GM12878 (cell line): ENCODE data around the gene OSCP1. TPM values are rescaled to one million over a fixed set of nuclear protein-coding genes. Genes with fewer than 3 reads are reported as not detected.
A peak's percentile ranks its signal among the peaks of the same experiment; 100 is the strongest.

ENCODE experiments used
- ATAC-seq: fragments of 200-7000 bp; cut with Tn5 transposase; 3 replicates; pipeline ENCODE4 v1.9.1; 2020; ENCODE audit warnings: mild to moderate bottlenecking, moderate library complexity
- Bru-seq: library from RNA; stranded (reverse); fragments of 400-500 nt; gene quantifications from one replicate; lab custom pipeline; 2021; lab: Mats Ljungman, UMichigan
- BruChase-seq, 2 experiments: library from RNA; stranded (reverse); fragments of 400-500 nt; gene quantifications; one replicate each; lab custom pipeline; 2021; lab: Mats Ljungman, UMichigan
- BruUV-seq: library from RNA; stranded (reverse); fragments of 400-500 nt; replicated peaks from 2 replicates; lab custom pipeline; 2021; lab: Mats Ljungman, UMichigan
- CTCF ChIA-PET: fragments of 300-600 bp; sonication (Branson Sonifier 250); formaldehyde crosslinking; extraction: SDS; loops from one replicate; lab custom pipeline; 2021; ENCODE audit warnings: inconsistent platforms; lab: Yijun Ruan, JAX
- POLR2A ChIA-PET: fragments of 350-600 bp; formaldehyde crosslinking; extraction: SDS; loops from one replicate; lab custom pipeline; 2021; ENCODE audit warnings: inconsistent platforms; lab: Charles Lee
- RAD21 ChIA-PET: fragments of 300-600 bp; sonication (Branson Sonifier 250); formaldehyde crosslinking; loops from one replicate; lab custom pipeline; 2023; ENCODE audit warnings: antibody characterized with exemption; ENCODE audit not compliant: unreplicated experiment; lab: Charles Lee
- SMC1A ChIA-PET: fragments of 300-600 bp; sonication (Branson Sonifier 250); formaldehyde crosslinking; loops from one replicate; lab custom pipeline; 2023; ENCODE audit not compliant: unreplicated experiment, uncharacterized antibody; lab: Charles Lee
- DNase-seq: peaks from one replicate; pipeline ENCODE4 v3.0.0-alpha.2; 2011; ENCODE audit warnings: low read depth, low spot score
- FAIRE-seq: peaks from 3 replicates; lab custom pipeline; 2011; peaks lifted over from hg19 to GRCh38; lab: Jason Lieb, UNC
- H2AFZ ChIP-seq: 2 replicates; pipeline ENCODE4 v1.6.0; 2011; ENCODE audit warnings: low read depth, low read length, control low read depth; ENCODE audit not compliant: control insufficient read depth
- H3K27ac ChIP-seq: 2 replicates; pipeline ENCODE4 v1.5.1; 2011; ENCODE audit warnings: control low read depth; ENCODE audit not compliant: control insufficient read depth, insufficient read depth
- H3K27me3 ChIP-seq, 2 experiments: replicated peaks in 1 of 2; 2 replicates each; pipeline versions ENCODE4 v1.6.0 to v1.6.1; 2011; ENCODE audit warnings: low read length in 1 of 2; ENCODE audit not compliant: control insufficient read depth in 2 of 2, insufficient read depth in 2 of 2
- H3K36me3 ChIP-seq, 2 experiments: 2 replicates each; pipeline ENCODE4 v1.5.1; 2011; ENCODE audit warnings: low read length in 1 of 2; ENCODE audit not compliant: control insufficient read depth in 2 of 2, insufficient read depth in 2 of 2
- H3K4me1 ChIP-seq: 2 replicates; pipeline ENCODE4 v1.6.1; 2011; ENCODE audit warnings: mild to moderate bottlenecking, low read length, moderate library complexity, mixed read lengths; ENCODE audit not compliant: control insufficient read depth, insufficient read depth
- H3K4me2 ChIP-seq: 2 replicates; pipeline ENCODE4 v1.6.0; 2011; ENCODE audit warnings: control low read depth; ENCODE audit not compliant: control insufficient read depth, insufficient read depth
- H3K4me3 ChIP-seq: fragments of 200-600 bp; sonication (generic); 2 replicates; pipeline ENCODE4 v1.5.1; 2016
- H3K79me2 ChIP-seq: 2 replicates; pipeline ENCODE4 v1.6.0; 2011; ENCODE audit warnings: low read length; ENCODE audit not compliant: control insufficient read depth, insufficient read depth
- H3K9ac ChIP-seq: 2 replicates; pipeline ENCODE4 v1.8.0; 2011; ENCODE audit warnings: low read length, control low read depth, mixed read lengths; ENCODE audit not compliant: control insufficient read depth, insufficient read depth
- H3K9me3 ChIP-seq: replicated peaks from 3 replicates; pipeline ENCODE4 v1.5.1; 2011; ENCODE audit warnings: mild to moderate bottlenecking, low read length; ENCODE audit not compliant: control insufficient read depth, insufficient read depth
- H4K20me1 ChIP-seq: 2 replicates; pipeline ENCODE4 v1.6.0; 2011; ENCODE audit not compliant: control insufficient read depth, insufficient read depth
- ATF7 ChIP-seq: fragments of 450-650 bp; IDR thresholded peaks from 2 replicates; pipeline ENCODE4 v1.6.1; 2016; ENCODE audit warnings: low read depth, mild to moderate bottlenecking
- BMI1 ChIP-seq: fragments of 450-650 bp; IDR thresholded peaks from 2 replicates; pipeline ENCODE4 v1.6.1; 2016; ENCODE audit warnings: mild to moderate bottlenecking, moderate library complexity, borderline replicate concordance
- CBFB ChIP-seq: IDR thresholded peaks from 2 replicates; pipeline ENCODE4 v1.6.1; 2016; ENCODE audit warnings: antibody characterized with exemption, low read depth
- CREM ChIP-seq: IDR thresholded peaks from 2 replicates; pipeline ENCODE4 v1.6.1; 2014; ENCODE audit warnings: antibody characterized with exemption, low read depth
- DPF2 ChIP-seq: fragments of 450-650 bp; IDR thresholded peaks from 2 replicates; pipeline ENCODE4 v1.6.1; 2017; ENCODE audit warnings: mild to moderate bottlenecking
- EED ChIP-seq: sonication (generic); IDR thresholded peaks from 2 replicates; pipeline ENCODE4 v1.6.1; 2016; ENCODE audit warnings: antibody characterized with exemption, low read depth
- ELK1 ChIP-seq: IDR thresholded peaks from 2 replicates; pipeline ENCODE4 v1.6.1; 2012; ENCODE audit warnings: low read depth, low read length, improper control_type of control experiment
- HCFC1 ChIP-seq: fragments of 150-350 bp; IDR thresholded peaks from 2 replicates; pipeline ENCODE4 v1.6.1; 2014; ENCODE audit warnings: low read length
- LARP7 ChIP-seq: fragments of 450-650 bp; IDR thresholded peaks from 2 replicates; pipeline ENCODE4 v1.6.1; 2017; ENCODE audit warnings: mild to moderate bottlenecking
- MAX ChIP-seq: IDR thresholded peaks from 2 replicates; pipeline ENCODE4 v1.6.1; 2012; ENCODE audit warnings: low read depth, low read length, improper control_type of control experiment
- POU2F2 ChIP-seq: IDR thresholded peaks from 3 replicates; pipeline ENCODE4 v1.6.1; 2011; ENCODE audit warnings: low read depth, mild to moderate bottlenecking, low read length, borderline replicate concordance
- SIN3A ChIP-seq: IDR thresholded peaks from 2 replicates; pipeline ENCODE4 v1.6.1; 2012; ENCODE audit warnings: low read depth, low read length, improper control_type of control experiment
- STAT1 ChIP-seq: fragments of 450-650 bp; conservative IDR thresholded peaks from 2 replicates; pipeline ENCODE4 v1.6.1; 2014; ENCODE audit warnings: antibody characterized with exemption, mild to moderate bottlenecking
- YY1 ChIP-seq: IDR thresholded peaks from 2 replicates; pipeline ENCODE4 v1.6.1; 2011; ENCODE audit warnings: low read depth, mild to moderate bottlenecking, low read length
- ZBED1 ChIP-seq: IDR thresholded peaks from 2 replicates; pipeline ENCODE4 v1.6.1; 2016; ENCODE audit warnings: borderline replicate concordance
- WGBS: methylation state at CpG from one replicate; pipeline ENCODE4 v1.1.6; 2016; ENCODE audit warnings: low lambda C conversion rate; ENCODE audit not compliant: insufficient replicate concordance, insufficient coverage; ENCODE audit errors: missing lambda C conversion rate; 5-methylcytosine and 5-hydroxymethylcytosine counted together
- in situ Hi-C: fragments of 300-500 bp; cut with MboI; formaldehyde crosslinking; loops from 9 replicates; pipeline ENCODE4 v1.14.3; 2018; ENCODE audit warnings: mixed read lengths
- intact Hi-C: fragments of 100-400 bp; cut with micrococcal nuclease; formaldehyde crosslinking; loops from one replicate; pipeline ENCODE4 v1.14.2; 2022; ENCODE audit not compliant: unreplicated experiment
- long read RNA-seq, 2 experiments: library from polyadenylated mRNA; unstranded; transcript quantifications; one replicate each; pipeline ENCODE4 v2.0.0, GENCODE V29; 2019 to 2020
- polyA minus RNA-seq, 3 experiments: library from RNA; depleted of rRNA, polyadenylated mRNA; stranded (reverse); fragments of >200 nt; gene quantifications; 2 replicates each; pipeline ENCODE4 v1.2.3, GENCODE V29; 2011
- polyA plus RNA-seq, 11 experiments: library from polyadenylated mRNA; depleted of rRNA in 4 of 11; unstranded in 6 of 11; stranded (reverse) in 5 of 11; fragments of >200 nt; fragmentation: Nextera tagmentation in 4 of 11; fragmentation: Illumina TruSeq in 1 of 11; extraction: Ambion mirVana in 4 of 11; extraction: Trizol in 1 of 11; gene quantifications; 1 replicate in 1 of 11; 2 replicates in 10 of 11; pipeline versions ENCODE4 v1.2.1 to v1.2.3, GENCODE V29; 2011 to 2016; ENCODE audit warnings: inconsistent platforms in 2 of 11, missing spikeins in 2 of 11, low read depth in 1 of 11
- total RNA-seq, 4 experiments: library from RNA; depleted of rRNA in 3 of 4; stranded (reverse); fragments of >200 nt in 3 of 4; fragmentation: Illumina TruSeq in 1 of 4; extraction: Trizol in 1 of 4; gene quantifications; 2 replicates each; pipeline versions ENCODE4 v1.2.1 to v1.2.3, GENCODE V29; 2013 to 2021

OSCP1 gene
- 0.76 and 2.5 TPM in 2 replicates for total RNA-seq (2013; cell fraction: nucleolus; rRNA removed)
- total RNA-seq (2014; rRNA removed) (1.9 and 2.8 TPM in 2 replicates), total RNA-seq (2014; rRNA removed; fragmentation: Illumina TruSeq; extraction: Trizol) (1.7 and 2.2 TPM in 2 replicates), total RNA-seq (2021) (1.5 and 3.1 TPM in 2 replicates), polyA plus RNA-seq (2011; rRNA removed) (1.9 and 3.0 TPM in 2 replicates), polyA plus RNA-seq (2014; fragmentation: Illumina TruSeq; extraction: Trizol) (1.8 and 1.9 TPM in 2 replicates), polyA plus RNA-seq (2014; fragmentation: Nextera tagmentation; extraction: Ambion mirVana) (1 to 10 TPM; 5.5 to 5.9 TPM), polyA plus RNA-seq (2014; rRNA removed) (3.0 and 4.4 TPM in 2 replicates), polyA plus RNA-seq (2016; fragmentation: Nextera tagmentation; extraction: Ambion mirVana) (1 to 10 TPM; 3.3 to 4.1 TPM), polyA minus RNA-seq (2011; rRNA and poly(A)+ RNA removed) (1.2 and 2.9 TPM in 2 replicates), Bru-seq, nascent RNA (percentile 34 among the genes with signal in this experiment), BruChase-seq, experiment 1, labeled RNA remaining after a 6-hour chase (percentile 27 among the genes with signal in this experiment), BruChase-seq, experiment 2, labeled RNA remaining after a 2-hour chase (percentile 30 among the genes with signal in this experiment)
- polyA plus RNA-seq (2011; ENCODE audit: low read depth) = 2.8 TPM
- 1.3 and 1.5 TPM in 2 replicates for polyA plus RNA-seq (2011; cell fraction: cytosol; rRNA removed)
- 0.75 and 1.5 TPM in 2 replicates for polyA plus RNA-seq (2011; cell fraction: nucleus; rRNA removed)
- 1.9 and 2.3 TPM in 2 replicates for polyA plus RNA-seq (2012)
- not detected in 2 replicates for polyA minus RNA-seq (2011; cell fraction: cytosol; rRNA and poly(A)+ RNA removed)
- polyA minus RNA-seq (2011; cell fraction: nucleus; rRNA and poly(A)+ RNA removed) = 1.1 and 2.1 TPM in 2 replicates
- long read RNA-seq, experiment 1 = 0 reads
- long read RNA-seq, experiment 2, transcript OSCP1-201 (10 exons, 1,455 nt) = major isoform, 7 of 7 reads
- long read RNA-seq, experiment 2, partial matches to known transcripts = 0 of 7 reads
- long read RNA-seq, experiment 2, other reads (novel, unspliced or antisense) = 0 of 7 reads

- H3K9ac ChIP-seq = peak within 1 kb of the TSS; percentile 80
- DNase-seq = peak; percentile 85
- BruUV-seq = no TSS peak
- no peaks in the 10 kb centered on the region for H3K4me1 ChIP-seq
- CTCF ChIA-PET = interaction anchor here (0.6 to 3.0 kb wide), 8 partner anchors 14 to 301 kb away, joined by 3 to 9 read pairs (median 4); partner anchors contain the start of genes MRPS15 and TRAPPC3
- no peaks in the 10 kb centered on the region for H3K9me3 ChIP-seq
- peaks cover 3 to 6% of the 10 kb centered on the region in 2 experiments for H3K36me3 ChIP-seq
- intact Hi-C loops (no loop called here), in situ Hi-C loops (no loop called here)
- H2AFZ ChIP-seq = peak within 1 kb of the TSS; percentile 100
- no peaks in the 10 kb centered on the region for H4K20me1 ChIP-seq
- POLR2A ChIA-PET = interaction anchor here (0.6 to 2.3 kb wide), 9 partner anchors 11 to 1466 kb away, joined by 3 to 11 read pairs (median 4); partner anchors contain the start of genes CSF3R, LSM10, MRPS15 and TMEM35B
- no peaks in the 10 kb centered on the region for H3K27me3 ChIP-seq
- H3K27ac ChIP-seq = peak within 1 kb of the TSS; percentile 62
- no peaks in the 10 kb centered on the region; the same call in 1 of the 2 replicates for H3K79me2 ChIP-seq
- under 1% methylated on average over 48 of the region's 48 CpGs for WGBS
- RAD21 ChIA-PET = interaction anchor here (0.5 to 2.1 kb wide), 6 partner anchors 9 to 301 kb away, joined by 3 to 6 read pairs (median 4); partner anchors contain the start of genes THRAP3 and TRAPPC3
- H3K4me3 ChIP-seq = peak within 1 kb of the TSS; percentile 94
- peak; percentile 84 for FAIRE-seq
- peak within 1 kb of the TSS; percentile 70 for H3K4me2 ChIP-seq
- SMC1A ChIA-PET = interaction anchor here (0.6 to 1.2 kb wide), 2 partner anchors 16 to 20 kb away, joined by 3 to 5 read pairs; no protein-coding TSS in a partner anchor
- peak; percentile 99 for ATAC-seq
- TF ChIP-seq STAT1 (no peak), YY1 (peak; percentile 46; the same call in 1 of the 2 replicates), ATF7 (no peak), SIN3A (peak; percentile 97), MAX (0 out of 2 replicates have a peak, but pooled peaks have one; percentile 25), CBFB (peak; percentile 25; the same call in 1 of the 2 replicates), DPF2 (no peak), EED (no peak), ZBED1 (no peak), LARP7 (no peak; the same call in 1 of the 2 replicates), POU2F2 (peak; percentile 67; the same call in 2 of the 3 replicates), BMI1 (peak; percentile 97), ELK1 (no peak), HCFC1 (peak; percentile 66), CREM (peak; percentile 19; the same call in 1 of the 2 replicates)
Measured at GRCh38 chr1:36450270-36450918, at the start of gene OSCP1. TSS of gene OSCP1 (minus strand) at chr1:36450451. CDS start at chr1:36450369, 82 bp downstream.
